HCT116 (cell line): ENCODE results near the gene GPR22.

Source experiments
- CEBPB ChIP-seq: IDR thresholded peaks from 2 replicates; pipeline ENCODE4 v1.6.1; 2012; ENCODE audit warnings: low read depth
- RAD21 ChIP-seq: IDR thresholded peaks from 2 replicates; pipeline ENCODE4 v1.6.1; 2012; ENCODE audit warnings: low read depth, mild to moderate bottlenecking
- TCF7L2 ChIP-seq: IDR thresholded peaks from 2 replicates; pipeline ENCODE4 v1.7.0; 2011; ENCODE audit warnings: borderline replicate concordance, inconsistent platforms; ENCODE audit not compliant: insufficient read depth, insufficient read length; ENCODE audit errors: extremely low read depth
- TF ChIP-seq, protein P1 (sequence below), 3 experiments: fragments of 200-600 bp in 1 of 3; sonication (generic) in 1 of 3; IDR thresholded peaks in 2 of 3; conservative IDR thresholded peaks in 1 of 3; 2 replicates each; pipeline ENCODE4 v1.5.1; 2012 to 2017; ENCODE audit warnings: low read depth in 2 of 3, low read length in 2 of 3, antibody characterized with exemption in 1 of 3, borderline replicate concordance in 1 of 3, control low read depth in 1 of 3, mild to moderate bottlenecking in 1 of 3, mixed read lengths in 1 of 3, mixed run types in 1 of 3, moderate library complexity in 1 of 3; ENCODE audit not compliant: insufficient read depth in 1 of 3

DNA sequence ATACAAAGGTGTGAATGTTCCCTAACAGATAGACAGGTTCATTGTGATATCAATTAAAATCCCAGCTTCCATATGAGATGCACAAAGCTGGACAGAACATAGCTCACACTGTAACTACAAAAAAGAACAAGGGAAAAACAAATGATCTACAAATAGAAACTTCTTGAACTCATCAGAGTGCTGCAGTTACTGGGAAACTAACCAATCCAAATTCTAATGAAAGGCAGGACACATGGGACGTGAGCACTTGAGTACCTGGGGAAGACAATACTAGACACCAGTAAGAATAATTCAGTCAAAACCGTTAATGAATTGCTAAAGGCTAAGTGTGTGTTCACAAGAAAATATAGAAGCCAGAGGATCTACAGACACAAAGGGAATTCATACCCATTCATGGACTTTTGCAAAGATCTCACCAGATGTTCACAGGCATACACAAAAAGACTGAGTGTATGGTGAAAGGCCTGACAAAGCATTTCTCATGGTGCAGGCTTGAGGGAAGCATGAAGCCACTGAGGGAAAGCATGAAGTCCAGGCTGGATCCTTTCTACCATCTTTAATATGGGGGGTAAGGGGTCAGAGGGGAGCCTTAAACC lies 7.8 kb upstream of the GPR22 start:
- TF ChIP-seq, protein P1, sequence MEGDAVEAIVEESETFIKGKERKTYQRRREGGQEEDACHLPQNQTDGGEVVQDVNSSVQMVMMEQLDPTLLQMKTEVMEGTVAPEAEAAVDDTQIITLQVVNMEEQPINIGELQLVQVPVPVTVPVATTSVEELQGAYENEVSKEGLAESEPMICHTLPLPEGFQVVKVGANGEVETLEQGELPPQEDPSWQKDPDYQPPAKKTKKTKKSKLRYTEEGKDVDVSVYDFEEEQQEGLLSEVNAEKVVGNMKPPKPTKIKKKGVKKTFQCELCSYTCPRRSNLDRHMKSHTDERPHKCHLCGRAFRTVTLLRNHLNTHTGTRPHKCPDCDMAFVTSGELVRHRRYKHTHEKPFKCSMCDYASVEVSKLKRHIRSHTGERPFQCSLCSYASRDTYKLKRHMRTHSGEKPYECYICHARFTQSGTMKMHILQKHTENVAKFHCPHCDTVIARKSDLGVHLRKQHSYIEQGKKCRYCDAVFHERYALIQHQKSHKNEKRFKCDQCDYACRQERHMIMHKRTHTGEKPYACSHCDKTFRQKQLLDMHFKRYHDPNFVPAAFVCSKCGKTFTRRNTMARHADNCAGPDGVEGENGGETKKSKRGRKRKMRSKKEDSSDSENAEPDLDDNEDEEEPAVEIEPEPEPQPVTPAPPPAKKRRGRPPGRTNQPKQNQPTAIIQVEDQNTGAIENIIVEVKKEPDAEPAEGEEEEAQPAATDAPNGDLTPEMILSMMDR (IDR thresholded peaks at IDR 0.05 in 2 of 3, conservative IDR thresholded peaks at IDR 0.05 in 1 of 3; ENCODE audit: borderline replicate concordance in 1 of 3, insufficient read depth in 1 of 3, low read depth in 2 of 3, low read length in 2 of 3), result no peak
- TF ChIP-seq RAD21, result no peak
- no peak for TF ChIP-seq CEBPB
- TF ChIP-seq TCF7L2, result no peak
